ENCODE measurements around the gene CTXN1.

DNA sequence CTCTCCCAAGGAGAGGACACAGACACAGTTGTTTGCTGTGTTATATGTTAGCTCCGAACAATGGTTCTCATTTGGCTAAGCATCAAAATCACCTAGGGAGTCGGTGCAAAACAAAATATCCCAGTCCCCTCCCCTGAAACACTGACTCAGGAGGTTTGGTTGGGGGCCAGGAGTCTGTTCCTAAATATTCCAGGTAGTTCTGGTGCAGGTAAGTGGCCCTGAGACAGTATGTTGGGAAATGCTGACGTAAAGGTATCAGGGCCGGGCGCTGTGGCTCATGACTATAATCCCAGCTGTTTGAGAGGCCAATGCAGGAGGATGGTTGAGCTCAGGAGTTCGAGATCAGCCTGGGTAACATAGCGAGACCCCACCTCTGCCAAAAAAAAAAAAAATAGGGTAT lies 24.6 kb downstream of the CTXN1 start:
- TF ChIP-seq, protein P1, sequence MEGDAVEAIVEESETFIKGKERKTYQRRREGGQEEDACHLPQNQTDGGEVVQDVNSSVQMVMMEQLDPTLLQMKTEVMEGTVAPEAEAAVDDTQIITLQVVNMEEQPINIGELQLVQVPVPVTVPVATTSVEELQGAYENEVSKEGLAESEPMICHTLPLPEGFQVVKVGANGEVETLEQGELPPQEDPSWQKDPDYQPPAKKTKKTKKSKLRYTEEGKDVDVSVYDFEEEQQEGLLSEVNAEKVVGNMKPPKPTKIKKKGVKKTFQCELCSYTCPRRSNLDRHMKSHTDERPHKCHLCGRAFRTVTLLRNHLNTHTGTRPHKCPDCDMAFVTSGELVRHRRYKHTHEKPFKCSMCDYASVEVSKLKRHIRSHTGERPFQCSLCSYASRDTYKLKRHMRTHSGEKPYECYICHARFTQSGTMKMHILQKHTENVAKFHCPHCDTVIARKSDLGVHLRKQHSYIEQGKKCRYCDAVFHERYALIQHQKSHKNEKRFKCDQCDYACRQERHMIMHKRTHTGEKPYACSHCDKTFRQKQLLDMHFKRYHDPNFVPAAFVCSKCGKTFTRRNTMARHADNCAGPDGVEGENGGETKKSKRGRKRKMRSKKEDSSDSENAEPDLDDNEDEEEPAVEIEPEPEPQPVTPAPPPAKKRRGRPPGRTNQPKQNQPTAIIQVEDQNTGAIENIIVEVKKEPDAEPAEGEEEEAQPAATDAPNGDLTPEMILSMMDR (conservative IDR thresholded peaks at IDR 0.05 in 1 of 2, IDR thresholded peaks at IDR 0.05 in 1 of 2; ENCODE audit: extremely low read depth in 1 of 2, insufficient read depth in 1 of 2, low read depth in 1 of 2, low read length in 2 of 2): no peak
- TF ChIP-seq EZH2 (IDR thresholded peaks at IDR 0.05; ENCODE audit: borderline replicate concordance, low read length): no peak
